ENCODE measurements around the gene CHD1. TPM values are rescaled to one million over a fixed set of nuclear protein-coding genes. Genes with fewer than 3 reads are reported as not detected.
A peak's percentile ranks its signal among the peaks of the same experiment; 100 is the strongest.

CHD1 gene
- total RNA-seq, 4 donors from 2014 or later: 25.0 to 44.3 (median 33.8) TPM

- Histone ChIP-seq H3K4me3 (no peak overlapping the region), H3K4me1 (no peaks in the 10 kb centered on the region), H3K27me3 (no peaks in the 10 kb centered on the region), H3K36me3 (no peaks in the 10 kb centered on the region), H3K27ac (no peak overlapping the region), H3K9me3 (no peaks in the 10 kb centered on the region)
- ATAC-seq (no peak), DNase-seq (no peak)
- TF ChIP-seq CTCF (IDR thresholded peaks at IDR 0.05 in 4 of 5, conservative IDR thresholded peaks at IDR 0.05 in 1 of 5) (no peak), POLR2A (IDR thresholded peaks at IDR 0.05) (no peak)
- in situ Hi-C loops (cut with MboI; ENCODE audit: low sequenced_read_pairs in 4 of 4): loop anchor here in 1 of 4 donors (25.0 kb wide), 1 partner anchor 1602 kb away; no protein-coding TSS in a partner anchor
- intact Hi-C loops (cut with DNase I; ENCODE audit: low total_unique reads): no loop called here
These were observed 89.1 kb downstream of the CHD1 start for GRCh38 chr5:98839469-98840383.

- intact Hi-C loops (cut with DNase I; ENCODE audit: low total_unique reads): no loop called here
- no peak for TF ChIP-seq POLR2A (IDR thresholded peaks at IDR 0.05)
- no peak for TF ChIP-seq CTCF (IDR thresholded peaks at IDR 0.05 in 4 of 5, conservative IDR thresholded peaks at IDR 0.05 in 1 of 5)
- Histone ChIP-seq H3K4me3 (no peak overlapping the region), H3K36me3 (no peaks in the 10 kb centered on the region), H3K4me1 (no peaks in the 10 kb centered on the region), H3K27ac (no peak overlapping the region), H3K9me3 (no peaks in the 10 kb centered on the region), H3K27me3 (no peaks in the 10 kb centered on the region)
- in situ Hi-C loops (cut with MboI; ENCODE audit: low sequenced_read_pairs in 4 of 4): loop anchor here in 1 of 4 donors (25.0 kb wide), 1 partner anchor 1599 kb away; no protein-coding TSS in a partner anchor
- DNase-seq (no peak), ATAC-seq (no peak)
These were observed 92.6 kb downstream of the CHD1 start for GRCh38 chr5:98836175-98836574.

GRCh38 chr5:98827588-98828284 is 101.1 kb downstream of the CHD1 start:
- Histone ChIP-seq H3K4me3 (no peak overlapping the region), H3K27ac (no peak overlapping the region), H3K27me3 (no peaks in the 10 kb centered on the region), H3K4me1 (no peaks in the 10 kb centered on the region), H3K36me3 (no peaks in the 10 kb centered on the region), H3K9me3 (no peaks in the 10 kb centered on the region)
- in situ Hi-C loops (cut with MboI; ENCODE audit: low sequenced_read_pairs in 4 of 4): loop anchor here in 1 of 4 donors (25.0 kb wide), 1 partner anchor 1590 kb away; no protein-coding TSS in a partner anchor
- intact Hi-C loops (cut with DNase I; ENCODE audit: low total_unique reads): loop anchor here (2.0 to 5.0 kb wide), 3 partner anchors 41 to 1597 kb away; no protein-coding TSS in a partner anchor
- ATAC-seq (no peak), DNase-seq (no peak)
- TF ChIP-seq POLR2A (IDR thresholded peaks at IDR 0.05): no peak

GRCh38 chr5:98827161-98827560 is 101.6 kb downstream of the CHD1 start:
- TF ChIP-seq POLR2A (IDR thresholded peaks at IDR 0.05) (no peak), CTCF (IDR thresholded peaks at IDR 0.05 in 4 of 5, conservative IDR thresholded peaks at IDR 0.05 in 1 of 5) (peak; percentile 39 to 58 (median 49))
- Histone ChIP-seq H3K4me3 (no peak overlapping the region), H3K36me3 (no peaks in the 10 kb centered on the region), H3K27ac (no peak overlapping the region), H3K4me1 (no peaks in the 10 kb centered on the region), H3K9me3 (no peaks in the 10 kb centered on the region), H3K27me3 (no peaks in the 10 kb centered on the region)
- ATAC-seq (no peak), DNase-seq (no peak)
- in situ Hi-C loops (cut with MboI; ENCODE audit: low sequenced_read_pairs in 4 of 4): loop anchor here in 1 of 4 donors (25.0 kb wide), 1 partner anchor 1590 kb away; no protein-coding TSS in a partner anchor
- intact Hi-C loops (cut with DNase I; ENCODE audit: low total_unique reads): loop anchor here (2.0 to 5.0 kb wide), 3 partner anchors 40 to 1596 kb away; no protein-coding TSS in a partner anchor
